Right hindlimb (tissue), 1 donor: ENCODE measurements around the gene GOSR2.
A peak's percentile ranks its signal among the peaks of the same experiment; 100 is the strongest.
"Not testable (repeated sequence)": the region's sequence is repeated elsewhere in the genome, so short reads cannot be mapped to it uniquely, and the experiment has no call there.

Experiments used
- DNase-seq: peaks from one replicate; pipeline ENCODE4 v3.0.0-alpha.2; 2018

Gene GOSR2

DNA sequence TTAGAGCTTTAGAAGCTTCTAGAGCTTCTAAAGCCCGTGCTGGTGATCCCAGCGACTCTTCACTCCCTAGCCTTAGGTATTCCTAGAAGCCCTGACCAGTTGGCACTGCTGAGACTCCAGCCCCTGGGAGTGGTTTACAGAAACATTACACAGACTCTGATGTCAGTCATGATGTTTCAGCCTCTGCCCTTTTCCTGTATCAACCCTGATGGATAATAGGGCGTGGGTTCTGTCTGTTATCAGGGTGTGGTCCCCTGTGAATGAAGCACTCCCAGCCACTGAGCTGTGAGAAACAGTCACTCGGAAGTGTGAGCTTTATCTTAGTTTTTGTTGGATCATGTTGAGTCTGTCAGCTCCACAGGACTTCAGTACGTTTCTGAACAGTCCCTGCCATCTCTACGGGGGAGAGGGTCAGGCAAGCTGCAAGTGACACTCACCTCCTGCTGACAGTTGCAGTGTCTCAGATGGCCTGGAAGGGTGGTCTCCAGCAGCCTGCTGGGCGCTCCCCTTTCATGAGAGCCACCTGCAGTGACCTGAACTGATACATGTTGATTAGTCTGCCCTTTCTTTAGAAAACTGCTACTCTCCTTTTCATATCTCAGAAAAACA is 12.8 kb downstream of the GOSR2 start:
- DNase-seq: no peak

DNA sequence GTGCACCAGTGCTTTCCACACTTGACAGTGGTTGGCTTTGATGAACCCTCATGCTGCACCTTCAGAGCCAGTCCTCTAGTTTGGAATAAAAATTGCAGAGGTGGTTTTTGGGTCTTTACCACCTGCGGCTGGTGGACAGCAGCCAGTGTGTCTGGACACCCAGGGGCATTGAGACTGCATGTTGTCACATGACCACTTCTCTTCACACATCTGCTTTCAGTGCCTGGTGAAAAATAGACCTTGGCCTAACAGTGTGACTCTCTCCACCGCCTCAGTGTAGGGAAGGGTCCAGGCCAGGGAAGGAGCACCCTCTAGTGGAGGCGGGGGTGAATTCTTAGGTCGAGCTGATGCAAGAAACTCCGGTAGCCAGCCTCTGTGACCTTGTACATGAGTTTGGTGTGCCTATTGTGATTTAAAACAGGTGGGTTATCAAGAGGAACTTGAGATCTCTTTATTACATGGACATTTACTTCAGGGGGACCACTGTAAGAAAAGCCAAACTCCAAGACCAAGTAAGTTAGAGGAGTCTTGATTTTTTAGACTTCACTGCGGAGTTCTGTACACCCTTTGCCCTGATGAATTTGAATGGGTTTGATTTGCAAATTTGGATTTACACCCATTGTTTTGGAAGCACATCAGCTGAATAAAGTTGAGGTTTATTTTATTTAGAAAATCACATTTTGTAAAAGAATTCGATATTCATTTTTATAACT is 17.9 kb downstream of the GOSR2 start:
- DNase-seq: peak; percentile 81

DNA sequence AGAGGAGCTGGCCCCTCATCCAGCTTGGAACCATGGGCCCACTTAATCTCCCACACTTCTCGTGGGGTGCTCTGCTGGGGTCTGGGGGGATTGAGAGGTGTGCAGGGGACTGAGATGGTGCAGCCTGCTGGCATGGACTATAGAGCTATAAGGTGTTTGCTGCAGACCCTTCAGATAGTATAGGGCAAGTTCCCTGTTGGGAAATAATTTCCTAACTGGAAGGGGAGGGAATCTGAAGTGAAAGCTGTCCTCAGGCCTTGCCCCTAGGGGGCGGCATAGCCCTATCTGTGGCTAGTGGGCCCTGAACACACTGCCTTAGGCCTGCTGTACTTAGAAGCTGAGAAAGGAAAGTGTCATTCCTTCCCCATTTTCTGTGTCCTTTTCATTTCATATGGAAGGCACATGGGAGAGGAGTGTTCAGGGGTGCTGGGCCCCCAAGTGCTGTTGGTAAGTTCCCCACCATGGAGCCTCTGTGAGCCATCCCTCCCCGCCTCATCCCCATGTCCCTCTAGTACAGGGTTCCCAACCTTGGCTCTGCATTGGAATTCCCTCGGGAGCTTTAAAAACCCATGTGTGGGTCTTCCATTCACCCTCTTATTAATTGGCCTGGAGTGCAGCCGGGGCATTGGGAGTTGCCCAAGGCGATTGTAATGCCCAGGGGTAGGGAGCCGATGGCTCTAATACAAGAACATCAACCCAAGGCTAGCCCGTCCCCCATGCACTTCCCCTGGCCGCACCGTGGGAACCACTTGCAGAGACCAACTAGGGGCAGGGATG is 19.7 kb downstream of the GOSR2 start:
- DNase-seq: peak; percentile 63

DNA sequence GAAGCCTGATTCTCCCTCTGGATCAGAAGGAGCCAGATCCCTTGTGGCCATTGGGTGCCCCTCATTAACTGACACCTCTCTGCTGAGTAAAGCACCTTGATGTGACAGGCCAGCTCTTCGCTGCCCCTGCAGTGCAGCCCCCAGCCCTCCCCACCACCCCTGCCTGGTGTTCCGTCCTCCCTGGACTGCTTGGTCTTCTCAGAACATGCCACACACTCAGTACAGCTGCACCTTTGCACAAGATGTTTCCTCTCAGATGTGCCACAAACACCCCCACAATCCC is 20.2 kb downstream of the GOSR2 start:
- peak; percentile 35 for DNase-seq

DNA sequence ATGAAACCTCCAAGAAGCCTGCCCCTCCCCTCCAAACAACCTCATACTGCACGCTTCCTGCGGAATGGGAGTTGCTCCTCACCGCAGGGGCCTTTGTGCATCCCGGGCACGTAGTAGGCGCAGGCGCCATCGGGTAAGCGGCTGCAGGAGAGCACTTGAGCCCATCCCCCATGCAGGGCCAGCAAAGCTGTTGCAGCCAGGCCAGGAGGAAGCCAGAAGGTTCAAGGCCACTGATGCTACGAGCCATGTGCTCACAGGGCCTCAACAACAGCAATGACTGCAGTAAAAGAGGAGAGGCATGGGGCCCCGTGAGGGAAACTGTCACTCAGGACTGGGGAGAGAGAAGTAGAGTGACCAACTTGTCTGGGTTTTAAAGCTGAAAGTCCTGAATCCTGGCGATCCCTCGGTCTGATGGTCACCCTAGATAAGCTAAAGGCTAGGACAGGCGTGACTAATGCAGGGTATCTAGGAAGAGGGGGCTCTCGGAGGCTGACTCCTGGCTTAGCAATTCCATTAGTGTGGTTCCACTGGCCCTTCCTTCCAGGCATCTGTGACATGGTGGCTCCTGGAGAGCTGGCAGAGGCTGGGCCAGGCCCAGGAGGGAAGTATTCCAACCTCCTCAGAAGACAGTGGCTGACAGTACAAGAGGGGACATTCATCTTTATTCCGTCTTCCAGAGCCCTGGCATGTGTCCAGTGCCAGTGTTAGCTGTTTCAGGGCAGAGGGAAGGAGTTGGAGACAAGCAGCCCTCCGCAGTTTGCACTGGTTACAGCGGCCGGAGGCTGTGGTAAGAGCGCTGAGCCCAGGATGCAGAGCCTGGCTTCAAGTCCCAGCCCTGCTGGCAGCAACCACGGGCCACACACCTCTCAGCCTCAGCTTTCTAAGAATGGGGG is 20.8 kb downstream of the GOSR2 start:
- peak; percentile 39 for DNase-seq

DNA sequence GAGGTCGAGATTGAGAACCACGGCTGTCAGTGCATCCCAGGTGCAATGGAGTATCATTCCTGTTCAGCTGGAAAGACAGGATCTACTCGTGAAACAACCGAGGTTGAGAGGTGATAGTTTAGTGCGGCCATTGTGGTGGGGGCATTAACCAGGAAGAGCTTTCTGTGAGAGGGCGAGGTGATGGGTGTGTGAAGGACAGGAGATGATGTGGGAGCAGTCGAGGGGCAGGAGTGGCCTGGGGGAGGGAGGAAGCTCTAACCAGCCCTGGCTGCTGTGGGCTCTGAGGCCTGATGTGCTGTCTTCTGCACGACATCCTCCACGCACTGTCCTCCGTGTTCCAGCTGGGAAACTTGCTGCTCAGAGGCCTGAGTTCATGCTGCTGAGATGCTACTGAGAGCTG is 22.0 kb downstream of the GOSR2 start:
- DNase-seq: no peak

DNA sequence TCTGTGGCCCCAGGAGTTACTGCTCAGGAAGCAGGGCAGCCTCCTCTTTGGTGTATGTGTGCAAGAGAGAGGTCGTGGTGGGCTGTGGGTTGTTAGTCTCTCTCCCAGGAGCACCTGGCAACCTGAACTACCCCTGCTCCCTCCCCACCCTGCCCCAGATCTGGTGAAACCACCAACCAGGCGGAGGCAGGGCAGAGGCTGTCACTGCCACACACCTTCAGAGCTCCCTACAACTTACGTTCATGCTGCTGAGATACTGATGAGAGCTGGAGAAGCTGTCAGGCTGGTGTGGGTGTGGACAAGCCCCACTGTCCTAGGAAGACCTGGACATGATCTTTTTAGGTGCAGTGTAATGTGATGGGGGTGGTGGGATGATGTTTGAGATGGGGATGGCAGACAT is 24.3 kb downstream of the GOSR2 start:
- DNase-seq: no peak

DNA sequence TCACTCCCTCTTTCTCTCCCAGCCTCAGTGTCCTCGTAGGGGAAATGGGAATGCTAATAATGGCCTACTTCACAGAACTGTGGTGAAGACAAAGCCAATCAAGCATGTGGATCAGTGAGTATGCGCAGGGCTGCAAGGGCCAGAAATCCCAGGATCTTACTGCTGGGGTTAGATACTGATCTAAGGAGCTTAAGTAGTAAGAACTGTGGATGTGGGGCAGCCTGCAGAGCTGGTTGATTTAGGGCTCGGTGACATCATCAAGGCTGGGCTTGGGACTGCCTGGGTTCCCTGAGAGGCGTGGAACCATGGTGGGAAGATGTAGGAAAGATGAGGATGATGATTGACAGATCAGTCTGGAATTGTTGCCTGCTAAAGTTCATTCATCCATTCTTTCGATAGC is 25.6 kb downstream of the GOSR2 start:
- no peak for DNase-seq

DNA sequence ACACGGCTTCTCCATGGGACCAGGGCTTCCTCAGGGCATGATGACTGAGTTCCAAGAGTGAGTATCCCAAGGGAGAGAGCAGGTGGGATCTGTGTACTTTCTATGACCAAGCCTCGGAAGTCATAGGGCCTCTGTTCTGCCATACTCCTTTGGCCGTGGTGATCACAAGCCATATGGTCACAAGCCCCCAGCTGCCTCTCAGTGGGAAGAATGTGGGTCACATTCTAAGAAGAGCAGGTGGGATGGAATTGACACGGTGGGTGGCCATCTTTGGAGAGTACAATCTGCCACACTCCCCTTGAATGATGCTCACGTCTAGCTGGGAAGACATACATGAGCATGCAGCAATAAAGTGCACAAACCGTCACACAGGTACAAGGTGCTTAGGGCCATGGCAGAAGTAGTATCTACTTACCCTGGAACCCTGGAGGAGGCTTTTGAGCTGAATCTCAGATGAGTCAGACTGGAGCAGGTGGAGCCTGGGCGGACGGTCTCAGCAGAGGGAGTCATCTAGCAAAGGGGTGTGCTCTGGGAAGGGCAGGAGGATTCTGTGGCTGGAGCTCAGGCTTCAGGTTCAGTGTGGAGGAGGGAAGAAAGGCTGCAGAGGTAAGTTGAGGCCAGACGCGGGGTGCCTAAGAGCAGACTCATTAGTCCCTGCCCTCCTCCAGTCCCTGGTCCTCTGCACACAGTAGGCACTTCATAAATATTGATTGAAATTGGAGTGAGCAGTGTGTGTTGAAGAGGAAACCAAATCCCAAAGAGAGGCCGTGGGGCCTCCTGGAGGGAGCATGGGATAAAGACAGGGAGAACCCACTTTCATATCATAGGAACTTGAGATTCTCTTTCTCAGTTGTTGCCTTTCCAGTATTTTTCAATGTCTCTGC is 26.6 kb downstream of the GOSR2 start:
- no peak for DNase-seq

DNA sequence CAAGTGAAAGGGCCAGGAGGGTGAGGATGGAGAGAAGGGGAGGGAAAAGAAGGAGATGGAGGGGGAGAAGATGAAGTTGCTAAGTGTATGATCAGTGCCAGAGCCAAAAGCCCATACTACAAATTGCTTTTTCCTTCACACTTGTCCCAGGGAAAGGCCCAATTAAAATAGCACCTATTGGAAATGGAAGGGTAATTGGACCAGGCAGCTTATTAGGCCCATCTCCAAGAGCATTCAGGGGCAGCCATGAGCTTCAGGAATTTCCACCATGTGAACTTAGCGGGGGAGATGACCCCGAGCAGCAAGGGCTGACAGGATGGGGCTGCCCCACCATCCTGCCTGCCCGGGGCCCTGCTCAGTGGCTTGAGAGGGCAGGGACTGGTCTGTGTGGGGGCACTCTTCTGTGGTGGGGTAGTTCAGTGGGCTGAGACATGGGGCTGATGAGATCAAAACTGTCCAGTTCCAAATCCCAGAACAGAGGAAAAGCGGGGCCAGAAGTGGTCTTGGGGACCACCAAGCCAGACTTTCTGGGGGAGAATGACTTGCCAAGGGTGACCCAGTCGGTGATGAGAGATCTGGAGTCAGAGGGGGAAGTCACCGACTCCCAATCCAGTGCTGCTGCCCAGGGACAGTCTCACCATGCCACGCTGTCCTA is 27.5 kb downstream of the GOSR2 start:
- DNase-seq: no peak

DNA sequence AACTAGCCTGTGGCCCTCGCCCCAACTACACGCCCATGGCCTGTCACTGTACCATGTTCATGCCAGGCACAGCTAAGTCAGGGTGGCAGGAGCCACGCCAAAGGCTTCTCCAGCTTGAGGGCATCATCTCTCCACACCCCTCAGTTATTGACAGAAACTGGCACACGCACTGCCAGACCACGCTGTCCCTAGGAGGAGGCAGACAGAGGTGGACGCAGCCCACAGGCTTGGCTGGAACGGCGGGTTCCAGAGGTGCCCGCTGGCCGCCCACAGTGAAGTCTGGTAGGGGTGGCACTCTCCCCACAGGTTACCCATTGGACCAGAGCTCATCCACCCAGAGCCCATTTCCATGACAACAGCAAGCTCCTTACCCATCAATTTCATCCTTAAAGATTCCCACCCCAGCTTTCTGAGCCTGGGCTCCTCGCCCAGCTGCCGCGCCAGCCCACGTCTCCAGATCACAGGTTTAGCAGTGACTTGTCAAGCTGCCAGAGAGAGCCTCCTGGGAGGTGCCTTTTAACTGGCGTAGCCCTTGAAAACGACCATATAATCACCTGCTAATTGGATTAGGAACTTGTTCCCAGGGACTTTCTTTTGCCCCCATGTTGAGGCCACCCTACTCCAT is 28.1 kb downstream of the GOSR2 start:
- DNase-seq: no peak

DNA sequence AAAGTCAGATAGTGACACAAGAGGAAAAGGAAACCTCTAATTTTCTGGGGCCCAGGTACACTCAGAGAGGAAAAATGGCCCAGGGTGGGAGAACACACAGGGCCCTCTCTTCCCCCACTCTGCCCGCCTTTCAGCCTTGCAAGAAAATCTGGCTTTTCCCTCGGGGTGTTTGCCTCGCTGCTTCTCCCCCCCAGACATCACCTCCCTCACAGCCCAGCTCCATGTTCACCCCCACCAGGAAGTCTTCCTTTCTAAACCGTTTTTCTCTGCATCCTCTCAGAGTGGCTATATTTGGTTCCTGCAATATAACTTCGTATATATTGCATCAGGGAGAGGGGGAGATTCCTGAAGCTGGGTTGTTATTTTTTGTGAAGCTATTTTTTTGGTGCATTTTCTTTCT is 28.7 kb downstream of the GOSR2 start:
- no peak for DNase-seq

DNA sequence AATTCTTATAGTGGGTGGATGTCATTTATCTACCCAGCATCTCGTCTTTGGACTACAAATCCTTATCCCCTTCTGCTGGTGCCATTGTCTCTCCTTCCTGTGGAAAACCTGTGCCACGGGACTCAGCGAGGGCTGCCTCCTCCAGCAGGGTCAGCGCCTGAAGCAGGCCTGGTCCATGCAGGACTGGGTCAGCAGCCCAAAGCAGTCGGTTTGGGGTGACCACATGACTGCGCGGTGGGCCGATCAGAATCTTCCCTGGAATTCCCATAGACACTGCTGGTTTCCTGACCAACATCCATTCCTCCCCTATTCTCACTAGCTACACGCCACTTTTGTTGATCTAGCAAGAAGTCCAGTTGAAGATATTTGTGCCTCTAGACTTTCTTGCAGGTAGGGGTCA is 29.2 kb downstream of the GOSR2 start:
- DNase-seq: no peak

DNA sequence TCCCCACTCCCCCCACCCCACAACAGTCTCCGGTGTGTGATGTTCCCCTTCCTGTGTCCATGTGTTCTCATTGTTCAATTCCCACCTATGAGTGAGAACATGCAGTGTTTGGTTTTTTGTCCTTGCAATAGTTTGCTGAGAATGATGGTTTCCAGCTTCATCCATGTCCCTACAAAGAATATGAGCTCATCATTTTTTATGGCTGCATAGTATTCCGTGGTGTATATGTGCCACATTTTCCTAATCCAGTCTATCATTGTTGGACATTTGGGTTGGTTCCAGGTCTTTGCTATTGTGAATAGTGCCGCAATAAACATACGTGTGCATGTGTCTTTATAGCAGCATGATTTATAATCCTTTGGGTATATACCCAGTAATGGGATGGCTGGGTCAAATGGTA is 30.2 kb downstream of the GOSR2 start:
- not testable (repeated sequence) for DNase-seq

DNA sequence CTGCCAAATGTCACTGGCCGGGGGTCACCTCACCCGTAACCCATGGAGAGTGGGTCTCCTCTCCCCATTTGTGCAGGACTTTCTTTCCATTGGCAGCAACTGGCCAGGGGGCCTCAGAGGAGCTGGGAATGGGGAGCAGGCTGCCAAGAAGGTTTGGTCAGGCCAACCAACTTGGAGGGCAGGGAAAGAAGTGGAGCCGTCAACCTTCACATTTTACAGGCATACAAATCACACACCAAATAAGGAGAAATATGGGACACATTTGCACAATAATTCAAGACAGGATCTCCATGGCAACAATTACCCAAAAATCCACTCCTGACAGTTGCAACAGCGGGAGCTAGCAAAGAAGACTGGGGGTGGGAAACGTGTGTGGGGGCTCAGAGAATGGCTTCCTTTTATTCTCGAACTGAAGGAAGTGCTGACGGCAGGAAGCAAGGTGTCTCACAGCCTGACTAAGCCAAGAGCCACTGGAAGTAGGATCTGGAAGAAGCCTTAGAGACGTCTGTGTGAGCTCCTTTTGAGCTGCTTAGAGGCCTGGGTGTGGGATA is 35.2 kb downstream of the GOSR2 start:
- DNase-seq: no peak

DNA sequence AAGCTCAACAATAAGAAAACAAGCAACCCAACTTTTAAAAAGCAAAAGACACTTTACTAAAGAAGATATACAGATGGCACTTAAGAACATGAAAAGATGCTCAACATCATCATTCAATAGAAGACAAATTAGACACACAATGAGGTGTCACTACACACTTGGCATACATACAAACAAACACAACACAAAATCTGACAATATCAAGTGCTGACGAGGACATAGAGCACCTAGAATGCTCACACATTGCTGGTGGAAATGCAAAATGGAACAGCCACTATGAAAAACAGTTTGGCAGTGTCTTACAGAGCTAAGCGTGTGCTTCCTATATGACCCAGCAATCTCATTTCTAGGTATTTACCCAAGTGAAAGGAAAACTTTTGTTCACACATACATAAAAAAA is 37.2 kb downstream of the GOSR2 start:
- DNase-seq: no peak

DNA sequence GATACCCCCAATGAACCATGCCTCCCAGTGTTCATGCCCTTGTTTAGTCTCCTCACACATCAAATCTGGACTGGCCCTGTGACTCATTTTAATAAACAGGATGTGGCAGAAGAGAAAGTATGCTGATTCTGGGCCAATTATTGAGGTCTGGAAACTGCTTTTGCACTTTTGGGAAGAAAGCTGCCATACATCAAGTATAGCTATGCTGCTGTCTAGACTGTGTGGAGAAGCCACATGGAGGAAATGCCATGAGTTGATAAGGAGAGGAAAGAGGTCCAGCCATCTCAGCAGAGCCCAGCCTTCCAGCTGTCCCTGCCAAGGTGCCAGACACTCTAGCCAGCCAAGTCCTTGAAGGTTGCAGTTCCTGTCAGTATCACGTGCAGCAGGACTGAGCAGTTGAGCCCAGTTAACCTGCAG is 39.4 kb downstream of the GOSR2 start:
- no peak for DNase-seq

DNA sequence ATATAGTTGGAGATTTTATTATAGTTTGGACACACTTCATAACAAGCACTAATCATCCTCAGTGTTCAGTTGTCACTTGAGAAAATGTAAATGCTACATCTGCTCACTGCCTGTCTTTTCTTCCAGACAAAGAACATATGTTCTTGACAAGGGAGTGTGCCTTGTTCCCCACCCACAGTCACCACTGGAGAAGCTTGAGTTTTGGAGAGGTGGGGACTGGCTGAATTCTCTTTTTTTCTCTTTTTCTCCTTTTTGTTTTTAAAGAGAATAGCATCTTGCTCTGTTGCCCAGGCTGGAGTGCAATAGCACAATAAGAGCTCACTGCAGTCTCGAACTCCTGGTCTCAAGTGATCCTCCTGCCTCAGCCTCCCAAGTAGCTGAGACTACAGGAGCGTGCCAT is 40.6 kb downstream of the GOSR2 start:
- DNase-seq: no peak

DNA sequence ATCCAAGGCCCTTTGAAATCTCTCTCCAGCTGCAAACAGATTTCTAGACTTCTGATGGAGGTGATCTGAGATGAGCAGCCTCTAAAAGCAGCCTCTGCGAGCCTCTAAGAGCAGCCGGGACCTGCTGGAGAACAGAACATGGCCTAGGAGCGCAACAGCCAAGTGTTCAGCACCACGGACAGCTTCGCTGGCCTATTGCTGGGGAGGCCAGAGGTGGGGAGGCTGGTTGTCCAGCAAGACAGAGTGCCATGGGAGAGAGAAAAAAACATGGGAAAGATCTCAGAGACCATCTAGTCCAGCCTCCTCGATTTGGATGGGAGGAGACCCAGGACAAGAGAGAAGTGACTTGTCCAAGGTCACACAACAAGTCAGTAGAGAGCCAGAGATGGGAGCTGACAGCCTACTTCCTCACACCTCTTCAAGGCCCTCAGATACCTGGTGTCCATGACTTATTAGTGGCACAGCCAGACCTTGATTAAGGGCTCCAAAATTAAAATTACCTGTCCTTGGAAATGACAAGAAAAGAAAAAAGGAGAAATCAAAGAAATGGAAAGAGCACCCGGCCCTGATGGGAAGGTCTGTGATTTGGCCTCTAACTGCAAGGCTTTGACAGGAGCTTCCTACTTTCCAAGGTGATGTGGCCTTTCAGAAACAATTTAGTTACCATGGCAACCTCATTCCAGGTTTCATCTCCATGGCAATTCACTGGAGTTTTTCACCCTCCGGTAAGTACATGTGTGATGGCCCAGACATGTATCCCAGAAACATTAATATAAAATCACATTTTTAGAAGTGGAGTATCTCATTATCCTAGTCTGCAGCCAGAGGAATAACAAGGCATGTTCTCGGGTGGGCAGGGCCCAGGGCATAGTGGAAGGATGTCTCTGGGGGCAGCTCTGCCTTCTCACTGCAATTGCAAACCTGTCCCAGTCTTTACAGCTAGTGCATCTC is 41.6 kb downstream of the GOSR2 start:
- no peak for DNase-seq
